Brain pericyte (primary cell): ENCODE results near the gene PLCB2.

Experiments
- DNase-seq: peaks from one replicate; pipeline ENCODE4 v3.0.0-alpha.2; 2012; ENCODE audit warnings: low read depth, low spot score

Gene PLCB2

GRCh38 chr15:40307421-40308211 lies at the start of gene PLCB2:
Gene PLCB2 (minus strand): TSS chr15:40307935. CDS start chr15:40307672, 263 bp downstream.
- no peak for DNase-seq

DNA sequence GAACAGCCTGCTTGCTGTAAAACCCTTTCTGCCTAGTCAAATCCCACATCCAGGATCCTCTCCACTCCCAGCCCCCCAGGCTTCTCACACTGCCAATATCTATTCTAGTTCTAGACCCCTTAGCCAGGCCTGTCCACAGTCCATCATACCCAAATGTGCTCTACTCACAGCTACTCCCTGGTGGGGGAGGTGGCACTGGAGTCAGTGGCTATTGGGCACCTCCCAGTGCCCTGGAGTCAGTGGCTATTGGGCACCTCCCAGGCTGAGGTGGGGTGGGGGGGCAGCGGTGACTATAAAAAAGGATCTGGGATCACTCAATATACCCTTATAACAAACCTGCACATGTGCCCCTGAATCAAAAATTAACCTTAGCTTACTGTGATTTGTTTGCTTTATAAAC lies 49.5 kb upstream of the PLCB2 start:
- DNase-seq = no peak

DNA sequence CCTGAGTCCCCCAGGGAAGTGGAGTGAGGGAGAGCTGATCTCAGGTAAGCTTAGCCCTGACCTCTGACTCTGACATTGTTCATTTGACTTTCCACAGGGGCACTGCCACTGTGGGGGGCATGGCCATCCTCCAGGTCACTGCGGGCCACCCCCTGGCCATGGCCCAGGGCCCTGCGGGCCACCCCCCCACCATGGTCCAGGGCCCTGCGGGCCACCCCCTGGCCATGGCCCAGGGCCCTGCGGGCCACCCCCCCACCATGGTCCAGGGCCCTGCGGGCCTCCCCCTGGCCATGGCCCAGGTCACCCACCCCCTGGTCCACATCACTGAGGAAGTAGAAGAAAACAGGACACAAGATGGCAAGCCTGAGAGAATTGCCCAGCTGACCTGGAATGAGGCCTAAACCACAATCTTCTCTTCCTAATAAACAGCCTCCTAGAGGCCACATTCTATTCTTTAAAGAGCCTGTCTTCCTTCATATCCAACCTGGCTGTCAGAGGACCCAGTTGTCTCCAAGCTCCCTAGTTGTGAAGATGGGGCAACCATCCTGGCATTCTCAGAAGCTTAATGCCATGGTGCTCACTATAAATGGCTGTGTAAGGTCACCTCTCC lies 48.3 kb upstream of the PLCB2 start:
- DNase-seq = no peak

- DNase-seq = peak; percentile 88
These were observed 46.9 kb upstream of the PLCB2 start for GRCh38 chr15:40354408-40355171.

GRCh38 chr15:40353697-40354096 lies 46.0 kb upstream of the PLCB2 start:
- no peak for DNase-seq

- DNase-seq = no peak
These were observed 44.7 kb upstream of the PLCB2 start for GRCh38 chr15:40352281-40352901.

GRCh38 chr15:40349163-40349562 lies 41.4 kb upstream of the PLCB2 start:
- no peak for DNase-seq

DNA sequence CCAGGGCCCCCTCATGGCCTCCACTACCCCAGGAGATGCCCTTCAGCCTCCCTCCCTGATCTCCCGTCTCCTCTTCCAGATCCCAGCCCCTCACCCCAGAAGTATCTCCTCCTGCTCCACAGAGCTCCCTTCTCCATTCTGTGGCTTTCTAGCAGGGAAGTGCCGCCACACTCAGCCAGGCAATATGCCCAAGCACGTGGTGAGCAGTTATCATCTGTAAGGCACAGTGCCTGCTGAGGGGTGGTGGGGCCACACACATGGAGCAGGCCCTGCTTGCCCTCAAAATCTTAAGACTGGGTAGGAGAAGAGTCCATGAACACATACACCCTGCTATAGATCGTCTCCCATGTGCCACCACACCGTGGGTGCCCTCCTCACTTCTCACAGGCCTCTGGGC lies 40.7 kb upstream of the PLCB2 start:
- no peak for DNase-seq

DNA sequence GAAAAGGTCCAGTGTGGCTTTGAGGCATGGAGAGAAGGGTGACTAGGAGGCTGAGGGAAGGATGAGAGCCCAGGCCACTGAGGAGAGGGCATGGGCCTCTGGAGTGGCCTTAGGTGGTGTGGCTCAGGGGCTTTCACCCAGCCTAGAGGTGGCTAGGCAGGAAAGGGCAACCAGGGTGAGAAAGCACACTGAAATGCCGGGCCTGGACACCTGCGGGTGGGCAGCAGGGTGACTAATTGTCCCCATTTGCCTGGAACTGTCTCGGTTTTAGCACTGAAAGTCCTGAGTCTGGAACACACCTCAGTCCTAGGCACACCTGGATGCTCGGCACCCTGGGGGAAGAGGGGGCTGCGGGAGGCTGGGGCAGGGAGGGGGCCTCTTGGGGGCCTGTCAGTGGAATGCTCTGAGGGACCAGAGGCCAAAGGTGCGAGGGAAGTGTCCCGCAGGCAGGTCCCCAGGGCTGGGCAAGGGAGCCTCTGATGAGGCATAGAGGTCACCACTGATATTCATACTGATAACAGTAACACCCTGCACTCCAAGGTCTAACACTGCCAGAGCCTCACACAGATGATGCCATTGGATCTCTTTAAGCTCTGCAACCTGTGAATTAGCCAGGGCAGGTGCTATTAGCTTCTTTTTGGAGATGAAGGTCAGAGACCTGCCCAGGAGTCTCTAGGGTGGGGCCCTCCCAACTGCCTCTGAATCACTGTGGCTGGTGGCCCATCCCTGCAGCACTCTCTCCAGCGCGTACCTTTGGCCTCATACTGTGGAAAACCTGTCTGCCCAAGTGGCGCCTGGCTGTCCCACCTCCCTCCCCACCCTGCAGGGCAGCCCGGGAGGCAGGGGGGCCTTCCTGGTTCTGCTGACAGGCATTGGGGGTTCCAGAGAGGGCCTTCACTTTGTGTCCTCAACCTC lies 40.1 kb upstream of the PLCB2 start:
- no peak for DNase-seq

DNA sequence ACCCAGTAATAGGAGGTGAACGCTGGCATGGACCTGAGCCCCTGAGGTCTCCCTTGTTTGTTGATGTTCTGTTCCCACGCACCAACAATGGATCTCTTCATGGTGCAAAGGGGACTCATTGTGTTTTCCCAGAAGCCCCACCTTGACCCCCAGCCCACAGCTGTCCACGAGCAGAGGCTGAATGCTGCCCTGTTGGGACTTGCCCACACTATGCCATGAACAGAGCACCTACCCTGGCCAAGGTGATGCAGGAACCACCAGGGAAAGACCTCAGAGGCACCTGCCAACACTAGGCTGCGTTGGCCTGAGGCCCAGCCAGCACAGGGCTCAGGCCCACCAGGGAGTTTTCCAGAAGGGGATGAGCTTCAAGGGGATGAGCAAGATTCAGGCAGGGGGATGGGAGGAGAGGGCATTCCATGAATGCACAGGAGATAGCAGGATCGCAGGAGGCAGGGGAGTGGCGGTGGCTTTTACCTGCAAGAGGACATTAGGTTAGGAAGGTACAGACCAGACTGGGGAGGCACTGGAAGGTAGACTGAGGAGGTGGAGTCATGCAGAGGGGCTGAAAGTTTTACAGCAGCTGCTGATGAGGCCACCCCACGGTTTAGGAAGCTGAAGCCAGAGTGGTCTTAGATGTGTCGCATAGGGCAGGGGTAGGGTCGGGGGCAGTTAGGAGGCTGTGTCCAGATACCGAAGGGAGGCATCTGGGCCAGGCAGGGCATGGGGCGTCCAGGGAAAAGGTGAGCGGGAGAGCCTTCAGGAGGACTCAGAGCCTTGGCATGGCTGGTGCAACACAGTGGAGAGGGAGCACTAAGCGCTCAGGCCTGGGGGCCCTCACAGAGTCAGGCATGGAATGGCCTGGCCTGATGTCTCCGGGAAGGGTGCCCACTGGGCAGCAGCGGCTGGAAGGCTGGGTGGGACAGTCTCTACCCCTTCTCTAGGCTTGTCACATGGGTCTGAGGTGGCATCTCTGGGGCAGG lies 39.1 kb upstream of the PLCB2 start:
- no peak for DNase-seq

GRCh38 chr15:40345867-40346578 lies 38.3 kb upstream of the PLCB2 start:
- DNase-seq = no peak

DNA sequence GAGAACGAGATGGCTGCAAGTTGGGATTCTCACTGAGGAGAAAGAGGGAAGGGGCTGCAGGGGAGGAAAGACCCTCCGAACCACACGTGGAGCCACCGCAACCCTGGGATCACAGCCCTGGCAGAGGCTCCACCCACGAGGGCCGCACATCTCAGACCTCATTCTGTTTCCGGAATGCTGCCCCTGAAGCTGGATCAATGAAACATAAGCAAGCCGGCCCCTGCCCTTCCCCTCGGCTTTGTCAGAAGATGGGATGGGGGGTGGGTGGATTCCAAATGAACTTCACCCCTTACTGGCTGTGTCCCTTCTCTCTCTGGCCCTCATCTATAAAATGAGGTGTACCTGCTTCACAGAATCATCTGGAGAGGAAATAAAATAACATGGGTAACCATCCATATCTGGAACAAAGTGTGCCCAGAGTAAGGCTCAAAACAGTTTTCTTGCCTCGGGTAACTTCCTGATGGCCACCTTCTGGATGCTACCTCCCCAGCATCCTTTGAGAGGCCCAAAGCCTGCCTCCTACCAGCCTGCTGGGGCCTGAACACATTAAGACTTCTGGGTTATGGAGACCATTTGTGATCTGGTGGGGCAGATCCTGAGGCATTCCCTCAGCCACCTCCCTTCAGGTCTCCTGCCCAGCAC lies 37.6 kb upstream of the PLCB2 start:
- no peak for DNase-seq

GRCh38 chr15:40344631-40345120 lies 36.9 kb upstream of the PLCB2 start:
- no peak for DNase-seq

- DNase-seq = no peak
These were observed 36.5 kb upstream of the PLCB2 start for GRCh38 chr15:40344217-40344616.

DNA sequence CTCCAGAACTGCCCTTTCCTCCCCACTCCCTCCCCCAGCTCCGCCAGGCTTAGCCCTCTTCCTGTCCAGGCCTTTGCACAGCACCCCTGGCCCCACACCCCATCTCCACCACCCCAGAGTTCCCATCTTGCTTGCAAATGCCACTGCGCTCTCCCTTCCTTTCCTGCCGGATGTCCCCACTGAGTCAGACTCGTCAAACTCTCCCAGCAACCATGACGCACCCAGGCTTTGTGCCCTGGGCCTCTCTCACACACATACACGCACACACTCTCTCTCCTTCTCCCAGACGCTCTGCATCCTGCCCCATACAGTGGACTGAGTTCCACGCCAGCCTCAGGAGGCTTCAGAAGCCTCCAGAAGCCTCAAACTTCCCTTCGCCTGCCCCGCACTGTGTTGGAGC lies 35.8 kb upstream of the PLCB2 start:
- DNase-seq = no peak

GRCh38 chr15:40342416-40343320 lies 34.9 kb upstream of the PLCB2 start:
- DNase-seq = no peak

- DNase-seq = peak; percentile 73
These were observed 33.1 kb upstream of the PLCB2 start, which contains the start of gene CCDC9B for GRCh38 chr15:40340740-40341400. Gene CCDC9B (minus strand): TSS chr15:40340939. CDS start chr15:40340819, 120 bp downstream.
